D341Med (cell line): Measurements from ENCODE around the gene AOAH.

ENCODE experiments used
- DNase-seq: peaks from one replicate; pipeline ENCODE4 v3.0.0; 2012; ENCODE audit warnings: low spot score

Gene AOAH

DNA sequence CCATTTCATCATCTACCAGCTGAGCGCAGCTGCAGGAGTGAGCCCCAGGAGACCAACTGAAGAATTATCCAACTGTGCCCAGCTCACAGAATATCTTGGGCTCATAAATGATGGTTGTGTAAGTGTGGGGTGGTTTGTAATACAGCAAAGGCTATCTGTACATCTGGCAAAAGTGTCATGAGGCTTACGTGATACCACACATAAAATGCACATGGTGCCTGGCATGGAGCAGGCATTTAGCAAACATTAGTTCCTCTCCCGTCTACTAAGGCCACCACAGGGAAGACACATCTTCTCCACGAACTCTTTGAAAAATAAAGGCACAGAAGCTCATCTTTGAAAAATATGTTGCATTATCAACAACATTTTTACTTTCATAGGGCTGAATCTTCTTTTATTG lies 32.3 kb downstream of the AOAH start:
- DNase-seq: no peak

DNA sequence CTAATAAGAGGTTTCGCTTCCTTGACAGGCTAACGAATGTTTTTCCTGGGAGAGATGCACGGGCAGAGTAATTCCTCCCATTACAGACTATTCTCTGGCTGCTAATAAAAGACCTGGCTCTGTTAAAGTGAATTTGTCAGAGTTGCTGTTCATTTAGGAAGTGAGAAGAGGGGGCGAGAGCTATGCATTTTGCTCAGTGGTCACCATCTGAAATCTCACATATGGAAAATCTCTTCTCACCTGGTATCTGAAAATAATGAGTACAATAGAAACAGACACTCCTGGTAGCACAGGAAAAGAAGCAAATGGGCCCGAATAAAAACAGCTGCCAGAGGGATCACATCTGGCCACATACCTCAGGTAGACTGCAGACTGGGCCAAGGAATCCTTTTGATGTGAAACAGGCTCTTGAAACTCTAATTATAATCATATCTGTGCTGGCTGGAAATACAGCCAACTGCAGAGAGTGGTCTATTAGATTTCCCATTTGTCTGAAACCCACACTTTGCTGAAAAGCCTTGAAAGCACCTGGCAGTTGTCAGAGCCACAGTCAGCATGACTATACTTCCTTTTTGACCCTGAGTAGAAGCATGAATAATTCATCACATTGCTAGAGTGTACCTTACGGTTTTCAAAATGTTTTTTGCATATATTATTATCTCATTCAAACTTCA lies 33.6 kb downstream of the AOAH start:
- DNase-seq: no peak

DNA sequence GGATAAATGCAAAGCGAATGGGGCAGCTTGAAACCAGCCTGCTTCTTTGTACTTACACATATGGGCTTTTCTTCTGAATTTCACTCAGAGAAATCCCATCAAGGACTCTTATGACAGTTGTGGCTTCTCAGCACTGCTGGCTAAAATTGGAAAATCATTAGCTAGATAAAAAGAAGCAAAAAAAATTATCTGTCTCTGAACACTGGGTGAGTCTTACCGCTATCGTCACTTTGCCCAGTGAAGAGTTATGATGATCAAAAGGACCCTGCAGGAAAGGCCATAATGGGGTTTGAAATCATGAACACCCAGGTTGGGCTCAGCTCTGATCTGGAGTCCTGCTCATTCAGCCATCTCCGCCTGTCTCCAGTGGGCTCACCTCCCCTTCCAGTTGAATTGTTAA lies 34.3 kb downstream of the AOAH start:
- DNase-seq: no peak

DNA sequence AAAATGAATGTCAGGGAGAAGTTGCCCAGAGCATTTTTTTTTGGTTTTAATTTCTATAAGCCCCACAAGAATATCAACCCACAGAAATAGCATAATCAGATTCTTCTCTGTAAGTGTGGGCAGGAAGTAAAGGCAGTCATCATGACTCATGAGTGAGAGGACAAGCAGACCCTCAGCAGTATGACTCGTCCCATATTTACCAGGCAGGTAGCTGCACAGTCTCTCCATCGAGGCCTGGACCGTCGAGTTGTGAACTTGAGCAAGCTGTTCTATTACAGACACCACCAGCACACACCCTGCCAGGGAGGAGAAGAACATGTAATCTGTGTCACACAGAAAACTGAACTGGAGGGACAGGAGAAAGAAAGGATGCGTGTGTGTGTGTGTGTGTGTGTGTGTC lies 37.8 kb downstream of the AOAH start:
- no peak for DNase-seq

DNA sequence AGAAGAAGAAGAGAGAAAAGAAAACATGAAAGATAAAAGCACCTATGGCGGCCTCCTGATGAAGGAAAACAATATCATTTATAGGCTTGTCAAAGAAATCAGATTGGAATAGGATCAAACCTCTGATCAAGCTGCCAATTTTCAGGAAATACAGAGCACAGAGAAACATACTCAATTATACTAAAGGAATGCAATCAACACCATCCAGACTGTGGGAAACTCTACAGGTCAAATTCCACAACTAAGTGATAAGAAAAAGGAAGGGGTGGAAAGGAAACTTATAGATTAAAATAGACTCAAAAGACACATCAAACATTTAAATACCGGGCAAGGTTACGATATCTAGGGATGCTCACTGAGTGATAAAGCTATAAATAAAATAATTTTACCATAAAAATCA lies 39.3 kb downstream of the AOAH start:
- DNase-seq: no peak

DNA sequence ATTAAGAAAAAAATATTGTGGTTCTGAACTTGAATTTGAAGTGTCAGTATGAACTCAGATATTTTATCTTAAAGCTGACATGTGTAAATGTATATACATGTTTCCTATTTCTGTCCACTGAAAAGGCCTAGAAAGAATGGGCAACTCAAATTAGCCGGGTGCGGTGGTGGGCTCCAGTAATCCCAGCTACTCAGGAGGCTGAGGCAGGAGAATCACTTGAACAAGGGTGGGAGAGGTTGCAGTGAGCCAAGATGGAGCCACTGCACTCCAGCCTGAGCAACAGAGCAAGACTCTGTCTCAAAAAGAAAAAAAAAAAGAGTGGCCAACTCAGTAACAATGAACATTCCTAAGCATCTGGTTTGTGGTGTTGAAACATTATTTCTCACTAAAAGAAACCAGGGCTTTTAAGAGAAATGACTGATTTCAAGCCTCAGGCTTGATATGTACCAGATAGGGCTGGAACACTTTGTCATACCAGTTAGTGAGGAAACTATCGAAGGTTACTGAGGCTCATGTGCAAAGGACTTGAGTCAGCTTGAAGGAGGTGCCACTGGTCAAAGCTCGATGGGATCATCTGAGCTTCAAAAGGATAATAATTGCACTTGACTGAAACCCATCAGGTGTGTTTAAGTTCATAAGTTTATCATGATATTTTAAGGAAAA lies 40.5 kb downstream of the AOAH start:
- DNase-seq: no peak

DNA sequence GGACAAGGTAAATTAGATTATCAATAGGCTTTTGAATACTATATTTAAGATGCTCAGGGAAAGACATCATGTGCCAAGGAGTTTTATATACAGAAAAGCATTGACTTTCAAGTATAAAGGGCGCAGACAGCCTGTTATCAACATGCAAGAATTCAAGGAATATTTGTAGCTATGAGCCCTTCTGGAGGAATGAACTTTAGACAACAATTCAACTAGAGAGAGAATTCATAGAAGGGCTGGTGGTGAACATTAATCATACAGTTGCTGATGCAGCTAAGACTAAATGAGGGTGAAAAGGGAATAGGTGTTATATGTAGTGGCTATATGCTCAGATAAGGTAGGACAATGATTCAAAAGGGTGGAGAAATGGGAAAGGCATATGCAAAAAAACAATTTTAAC lies 41.2 kb downstream of the AOAH start:
- DNase-seq: no peak

DNA sequence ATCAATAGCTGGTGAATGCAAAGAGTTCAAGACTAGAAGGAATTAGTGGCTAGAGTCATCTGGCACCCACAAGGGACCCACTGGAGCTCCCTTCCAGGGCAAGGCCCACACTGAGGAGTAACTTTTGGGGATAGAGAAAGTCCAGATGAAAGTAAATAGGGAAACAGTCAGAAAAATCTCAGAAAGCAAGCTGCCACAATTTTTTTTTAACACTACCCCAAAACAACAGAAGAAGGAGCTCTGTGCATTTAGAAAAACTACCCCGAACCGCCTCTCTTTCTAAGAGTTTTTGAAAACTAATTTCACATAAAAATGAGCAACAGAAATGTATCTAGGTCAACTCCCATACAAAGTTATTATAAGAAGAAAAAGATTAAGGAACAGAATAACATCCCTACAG lies 42.2 kb downstream of the AOAH start:
- DNase-seq: no peak

DNA sequence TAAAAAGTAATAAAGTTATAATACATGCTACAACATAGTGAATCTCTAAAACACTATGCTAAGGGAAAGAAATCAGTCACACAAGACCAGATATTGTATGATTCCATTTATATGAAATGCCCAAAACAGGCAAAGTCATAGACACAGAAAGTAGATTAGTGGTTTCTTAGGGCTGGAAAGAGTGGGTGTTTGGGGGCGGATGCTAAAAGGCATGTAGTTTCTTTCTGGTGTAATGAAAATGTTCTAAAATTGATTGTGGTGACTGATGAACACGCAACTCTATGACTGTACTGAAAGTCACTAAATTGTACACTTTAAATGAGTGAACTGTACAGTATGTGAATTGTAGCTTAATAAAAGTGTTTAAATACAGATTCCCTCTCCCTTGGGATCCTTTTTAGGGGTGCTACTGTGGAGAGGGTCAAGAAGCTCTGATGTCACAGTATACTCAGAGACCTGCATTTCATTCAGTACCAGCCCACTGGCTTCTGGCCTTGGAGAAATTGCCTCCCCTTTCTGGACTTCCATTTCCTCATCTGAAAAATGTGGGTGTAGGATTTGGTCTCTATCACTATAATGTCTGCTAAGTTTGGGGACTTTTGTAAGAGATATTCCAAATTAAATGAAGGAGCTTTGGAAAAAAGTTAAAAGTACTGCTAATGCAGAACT lies 46.4 kb downstream of the AOAH start:
- no peak for DNase-seq

DNA sequence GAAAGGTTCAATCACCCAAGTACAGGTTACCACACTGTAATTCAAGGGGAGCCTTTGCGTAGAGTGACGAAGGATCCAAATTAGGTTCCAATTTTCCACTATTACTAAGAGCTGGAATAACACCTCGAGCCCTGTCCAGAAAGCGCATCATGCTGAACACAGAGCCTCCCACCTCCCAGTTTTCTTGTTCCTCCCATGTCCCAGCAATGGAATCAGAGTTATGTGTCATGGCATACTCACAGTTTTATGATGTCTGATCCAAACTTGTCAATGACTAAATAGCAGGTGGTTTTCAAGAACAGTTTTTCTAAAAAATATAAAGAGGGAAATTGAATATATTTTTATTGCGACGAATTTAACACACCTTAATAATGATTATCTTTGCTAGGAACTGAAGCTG lies 50.6 kb downstream of the AOAH start:
- DNase-seq: no peak

DNA sequence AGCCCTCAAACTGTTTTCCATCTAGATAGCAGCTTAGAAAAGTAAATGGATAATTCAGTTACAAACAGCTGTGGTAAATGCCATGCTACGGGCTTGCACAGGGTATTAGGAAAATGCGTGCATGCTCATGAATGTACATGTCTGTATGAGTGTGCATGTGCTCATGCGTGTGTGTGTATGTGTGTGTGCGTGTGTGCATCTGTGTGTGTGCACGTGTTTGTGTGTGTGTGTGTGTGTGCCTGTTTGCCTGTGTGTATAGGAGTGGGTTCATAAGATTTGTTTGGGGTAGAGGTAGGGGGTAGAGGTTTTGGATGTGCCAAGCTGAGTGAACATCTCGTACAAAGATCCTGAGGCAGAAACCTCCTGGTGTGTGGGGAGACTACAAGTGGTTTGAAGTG lies 52.9 kb downstream of the AOAH start:
- DNase-seq: no peak

DNA sequence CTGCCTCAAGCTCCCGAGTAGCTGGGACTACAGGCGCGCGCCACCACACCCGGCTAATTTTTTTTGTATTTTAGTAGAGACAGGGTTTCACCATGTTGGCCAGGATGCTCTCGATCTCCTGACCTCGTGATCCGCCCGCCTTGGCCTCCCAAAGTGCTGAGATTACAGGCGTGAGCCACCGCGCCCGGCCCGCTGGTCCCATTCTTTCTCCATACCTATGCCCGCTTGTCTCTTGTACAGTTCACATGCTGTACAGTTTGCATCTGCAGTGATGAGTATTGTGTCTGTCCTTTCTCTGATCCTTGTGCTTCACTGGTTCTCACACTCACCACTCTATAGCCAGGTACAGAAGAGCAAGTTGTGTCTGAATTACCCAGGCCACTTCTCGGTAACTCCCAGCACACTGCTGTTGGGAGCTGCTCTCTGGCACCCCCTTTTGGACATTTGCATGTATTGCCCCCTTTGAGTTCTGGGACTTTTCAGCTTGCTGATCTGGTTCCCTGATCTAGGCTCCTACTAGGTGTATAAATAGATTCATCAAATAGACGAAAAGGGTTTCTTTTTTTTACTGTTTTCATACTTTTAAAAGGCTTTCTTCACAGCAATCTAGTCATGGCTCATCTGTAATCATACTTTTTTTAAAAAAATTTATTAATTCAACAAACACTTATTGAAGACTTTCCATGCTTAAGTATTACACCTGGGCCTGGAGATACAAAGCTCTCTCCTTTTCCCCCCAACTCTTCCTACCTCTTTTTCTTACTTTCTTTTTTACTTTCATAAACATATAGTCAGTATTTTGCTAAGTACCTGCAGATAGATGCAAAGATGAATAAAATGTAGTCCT lies 53.5 kb downstream of the AOAH start:
- peak; percentile 64 for DNase-seq

DNA sequence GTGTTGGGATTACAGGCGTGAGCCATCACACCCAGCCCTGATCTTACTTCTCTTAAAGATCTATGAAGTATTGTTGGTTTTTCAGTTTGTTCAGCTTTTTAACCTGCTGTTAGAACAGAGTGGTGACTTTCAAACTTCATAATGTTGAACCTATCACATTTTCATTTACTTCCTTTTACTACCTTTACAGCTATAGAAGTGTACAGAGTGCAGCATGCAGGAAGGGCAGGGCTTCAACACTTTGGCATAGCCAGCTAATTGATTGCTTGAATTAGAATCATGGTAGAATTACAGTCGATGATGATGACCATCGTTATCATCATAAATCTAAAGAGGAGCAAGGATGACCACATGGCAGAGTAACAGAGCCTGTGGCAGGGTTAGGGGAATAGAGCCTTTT lies 55.5 kb downstream of the AOAH start:
- no peak for DNase-seq

DNA sequence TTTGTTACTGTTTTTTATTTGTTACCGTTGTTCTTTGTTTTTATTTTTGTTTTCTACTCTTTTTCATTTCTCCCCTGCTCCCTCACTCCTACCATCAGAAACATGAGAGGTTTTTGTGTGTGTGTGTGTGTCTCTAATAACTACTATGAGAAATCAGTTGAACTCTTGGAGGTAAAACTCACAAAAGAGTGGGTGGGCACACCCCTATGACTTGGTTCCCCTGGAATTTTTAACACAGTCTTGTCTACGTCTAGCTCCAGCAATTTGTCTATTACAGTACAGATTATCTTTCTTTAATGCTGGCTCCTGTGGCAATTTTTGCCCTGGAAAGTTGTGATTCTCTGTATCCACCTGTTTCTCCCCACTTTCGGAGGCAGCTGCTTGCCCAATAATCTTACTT lies 56.2 kb downstream of the AOAH start:
- DNase-seq: no peak

DNA sequence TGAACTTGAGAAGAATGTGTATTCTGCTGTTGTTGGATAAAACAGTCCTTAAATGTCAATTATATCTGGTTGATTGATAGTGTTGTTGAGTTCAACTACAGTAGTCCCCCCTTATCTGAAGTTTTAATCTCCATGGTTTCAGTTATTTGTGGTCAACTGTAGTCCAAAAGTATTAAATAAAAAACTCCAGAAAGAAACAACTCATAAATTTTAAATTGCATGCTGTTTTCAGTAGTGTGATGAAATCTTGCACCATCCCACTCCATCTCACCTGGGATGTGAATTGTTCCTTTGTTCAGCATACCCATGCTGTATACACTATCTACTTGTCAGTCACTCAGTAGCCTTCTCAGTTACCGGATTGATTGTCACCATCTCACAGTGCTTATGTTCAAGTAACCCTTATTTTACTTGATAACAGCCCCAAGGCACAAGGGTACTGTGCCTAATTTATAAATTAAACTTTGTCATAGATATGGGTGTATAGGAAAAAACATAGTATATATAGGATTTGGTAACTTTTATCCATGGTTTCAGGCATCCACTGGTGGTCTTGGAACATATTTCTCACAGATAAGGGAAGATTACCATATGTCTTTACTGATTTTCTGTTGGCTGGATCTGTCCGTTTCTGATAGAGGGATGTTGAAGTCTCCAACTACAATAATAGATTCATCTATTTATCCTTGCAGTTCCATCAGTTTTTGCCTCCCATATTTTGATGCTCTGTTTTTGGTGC lies 57.1 kb downstream of the AOAH start:
- DNase-seq: no peak

DNA sequence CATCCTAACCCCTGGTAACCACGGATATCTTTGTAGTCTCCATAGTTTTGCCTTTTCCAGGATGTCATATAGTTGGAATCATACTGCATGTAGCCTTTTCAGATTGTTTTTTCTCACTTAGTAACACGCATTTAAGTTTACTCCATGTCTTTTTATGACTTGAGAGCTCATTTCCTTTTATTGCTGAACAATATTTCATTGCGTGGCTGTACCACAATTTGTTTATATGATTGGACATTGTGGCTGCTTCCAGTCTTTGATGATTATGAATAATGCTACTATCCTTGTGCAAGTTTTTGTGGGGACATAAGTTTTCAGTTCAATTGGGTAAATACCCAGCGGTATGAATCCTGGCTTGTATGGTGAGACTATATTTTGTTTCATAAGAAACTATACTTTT lies 60.8 kb downstream of the AOAH start:
- no peak for DNase-seq

DNA sequence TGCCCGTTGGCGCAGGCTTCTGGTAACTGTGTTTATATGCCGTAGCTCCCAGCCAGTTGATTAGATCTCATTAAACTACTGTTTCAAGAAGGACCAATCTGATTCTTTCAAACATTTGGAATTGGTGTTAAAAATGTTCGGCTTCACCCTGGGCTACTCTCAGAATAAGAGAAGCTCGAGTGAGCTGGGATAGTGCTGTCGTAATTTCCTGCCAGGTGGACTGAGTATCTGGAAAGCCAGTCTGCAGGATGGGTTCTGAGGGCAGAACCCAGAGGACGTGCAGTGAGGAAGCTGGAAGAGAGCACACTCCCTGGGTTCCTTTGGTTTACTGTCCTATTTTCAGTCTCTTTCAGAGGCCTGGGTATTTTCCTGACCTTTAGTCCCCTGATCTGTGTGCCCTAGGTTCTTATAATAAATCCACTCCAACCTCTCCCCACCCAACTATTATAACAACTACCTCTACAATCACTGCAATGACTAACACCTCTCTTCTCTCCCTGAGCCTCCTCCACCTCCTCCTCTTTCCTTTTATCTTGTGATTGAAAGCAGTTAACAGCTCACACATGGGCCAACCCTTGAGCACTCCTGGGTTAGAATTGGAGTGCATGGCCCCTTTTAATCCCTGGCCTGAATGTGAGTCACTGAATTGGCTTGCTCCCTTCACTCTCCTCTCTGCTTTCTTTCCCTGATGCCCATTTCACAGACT lies 63.0 kb downstream of the AOAH start:
- no peak for DNase-seq

DNA sequence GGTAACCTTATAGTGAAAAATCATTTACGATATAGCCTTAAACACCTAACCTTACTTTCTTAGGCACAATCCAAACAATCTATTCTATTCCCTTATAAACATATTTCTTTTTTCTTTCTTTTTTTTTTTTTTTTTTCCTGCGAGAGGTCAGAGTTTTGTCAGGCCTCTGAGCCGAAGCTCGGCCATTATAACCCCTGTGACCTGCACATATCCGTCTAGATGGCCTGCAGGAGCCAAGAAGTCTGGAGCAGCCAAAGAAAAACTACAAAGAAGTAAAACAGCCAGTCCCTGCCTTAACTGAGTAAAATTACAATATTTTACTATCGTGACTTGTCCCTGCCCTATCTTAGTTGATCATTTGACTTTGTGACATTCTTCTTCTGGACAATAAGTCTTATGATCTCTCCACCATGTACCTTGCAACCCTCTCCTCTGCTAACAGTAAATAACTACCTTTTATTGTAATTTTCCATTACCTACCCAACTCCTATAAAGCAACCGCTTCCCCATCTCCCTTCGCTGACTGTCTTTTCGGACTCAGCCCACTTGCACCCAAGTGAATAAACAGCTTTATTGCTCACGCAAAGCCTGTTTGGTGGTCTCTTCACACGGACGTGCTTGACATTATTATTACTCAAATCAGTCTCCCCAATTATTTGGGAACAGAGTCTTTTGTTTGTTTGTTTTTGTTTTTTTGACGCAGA lies 64.5 kb downstream of the AOAH start:
- DNase-seq: no peak

DNA sequence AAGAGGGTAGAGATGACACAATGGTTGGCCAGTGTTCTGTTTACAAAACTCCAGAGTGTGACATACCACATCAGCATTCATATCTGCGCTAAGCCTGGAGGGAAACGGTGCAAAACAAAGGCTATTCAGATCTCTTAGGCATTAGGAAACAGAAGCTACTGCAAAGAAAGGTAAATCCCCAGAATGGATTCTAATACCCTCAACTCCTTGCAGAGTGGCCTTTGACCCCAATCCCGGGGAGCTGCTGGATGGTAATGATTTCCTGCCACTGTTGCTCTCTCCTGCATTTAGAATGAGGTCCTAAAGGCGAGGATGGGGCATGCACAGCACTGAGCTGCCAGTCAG lies 65.2 kb downstream of the AOAH start:
- DNase-seq: no peak

DNA sequence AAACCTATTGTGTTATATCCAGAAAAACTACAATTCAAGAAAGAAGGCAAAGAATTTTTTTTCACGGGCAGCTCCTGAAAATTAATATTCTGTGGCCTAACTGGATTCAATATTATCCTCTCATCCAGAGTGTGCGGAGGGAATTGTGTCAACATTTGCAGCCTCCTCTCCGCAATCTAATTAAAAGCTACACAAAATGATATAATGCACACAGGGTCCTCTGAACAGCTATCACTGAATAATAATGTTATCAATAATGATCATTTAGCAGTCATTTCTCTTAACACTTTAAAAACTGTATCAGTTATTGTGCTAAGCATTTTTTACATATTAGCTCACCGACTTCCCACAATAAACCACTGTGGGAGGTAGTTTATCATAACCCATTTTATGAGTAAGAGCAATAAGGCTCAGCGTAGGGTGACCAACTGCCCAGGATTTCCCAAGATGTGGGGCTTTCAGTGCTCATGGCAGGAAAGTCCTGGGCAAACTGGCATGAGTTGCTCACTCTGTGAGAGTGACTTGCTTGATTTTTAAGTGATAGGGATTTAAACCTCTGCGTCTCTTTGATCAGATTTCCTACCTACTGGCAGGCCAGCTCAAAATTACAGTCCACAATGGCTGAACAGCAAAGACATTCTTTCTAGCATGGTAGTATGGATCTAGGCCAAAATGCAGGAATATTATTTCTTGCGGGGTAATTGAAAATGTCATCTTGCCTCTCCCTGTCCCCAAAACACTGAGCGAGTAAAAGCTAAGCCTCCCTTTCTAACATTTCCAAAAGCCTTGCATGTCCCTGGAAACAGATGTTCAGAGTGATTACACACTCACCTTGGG lies 65.7 kb downstream of the AOAH start:
- DNase-seq: no peak
